Lower leg skin (tissue), 3 donors: ENCODE data around the gene FAM240A.

Experiments used
- CTCF ChIP-seq, 3 donors: fragments of 450-650 bp; IDR thresholded peaks; one replicate each; pipeline ENCODE4 v1.5.1; 2016; ENCODE audit warnings: antibody characterized with exemption in 3 of 3, mild to moderate bottlenecking in 3 of 3, moderate library complexity in 2 of 3
- POLR2A ChIP-seq, 2 donors: fragments of 450-650 bp; IDR thresholded peaks; one replicate each; pipeline ENCODE4 v1.6.1; 2016 to 2017; ENCODE audit warnings: antibody characterized with exemption in 2 of 2, mild to moderate bottlenecking in 1 of 2, moderate library complexity in 1 of 2

- TF ChIP-seq CTCF (IDR thresholded peaks at IDR 0.05) (no peak), POLR2A (IDR thresholded peaks at IDR 0.05) (no peak)
Observed at GRCh38 chr3:46615050-46615775, 2.9 kb downstream of the FAM240A start.
